Neuronal stem cell (in vitro differentiated cells): Measurements from ENCODE around the gene NACA2.
"Not testable (repeated sequence)": the region's sequence is repeated elsewhere in the genome, so short reads cannot be mapped to it uniquely, and the experiment has no call there.

ENCODE experiments used
- DNase-seq: peaks from one replicate; pipeline ENCODE4 v3.0.0-alpha.2; 2013; ENCODE audit warnings: low spot score
- H2AFZ ChIP-seq: one replicate; pipeline ENCODE4 v1.6.1; 2013; ENCODE audit warnings: mild to moderate bottlenecking, low read length, inconsistent platforms
- H2AK5ac ChIP-seq: 2 replicates; pipeline ENCODE4 v1.6.1; 2013; ENCODE audit warnings: low read depth, mild to moderate bottlenecking, inconsistent platforms, low read length, moderate library complexity, mixed read lengths
- H2BK120ac ChIP-seq: 2 replicates; pipeline ENCODE4 v1.6.1; 2013; ENCODE audit warnings: low read depth, mild to moderate bottlenecking, inconsistent platforms, low read length, moderate library complexity, mixed read lengths
- H2BK12ac ChIP-seq: one replicate; pipeline ENCODE4 v1.6.1; 2013; ENCODE audit warnings: low read length, inconsistent platforms
- H2BK15ac ChIP-seq: 2 replicates; pipeline ENCODE4 v1.6.1; 2013; ENCODE audit warnings: mild to moderate bottlenecking, low read length, inconsistent platforms, mixed read lengths
- H2BK5ac ChIP-seq: one replicate; pipeline ENCODE4 v1.6.1; 2013; ENCODE audit warnings: inconsistent platforms, mild to moderate bottlenecking, low read length, moderate library complexity
- H3K14ac ChIP-seq: one replicate; pipeline ENCODE4 v1.6.1; 2013; ENCODE audit warnings: low read length, inconsistent platforms
- H3K18ac ChIP-seq: 2 replicates; pipeline ENCODE4 v1.6.1; 2013; ENCODE audit warnings: low read length, inconsistent platforms
- H3K23ac ChIP-seq: 2 replicates; pipeline ENCODE4 v1.6.1; 2013; ENCODE audit warnings: low read depth, mild to moderate bottlenecking, mixed read lengths, low read length, inconsistent platforms; ENCODE audit not compliant: poor library complexity
- H3K27ac ChIP-seq: replicated peaks from 3 replicates; pipeline ENCODE4 v1.5.1; 2013; ENCODE audit warnings: low read length, inconsistent platforms
- H3K27me3 ChIP-seq, 3 experiments: 2 replicates each; pipeline ENCODE4 v1.6.1; 2013; ENCODE audit warnings: low read length in 3 of 3, mild to moderate bottlenecking in 2 of 3, inconsistent platforms in 1 of 3, low read depth in 1 of 3, mixed read lengths in 1 of 3, moderate library complexity in 1 of 3; ENCODE audit not compliant: control insufficient read depth in 3 of 3, insufficient read depth in 3 of 3
- H3K36me3 ChIP-seq, 2 donors: replicated peaks in 1 of 2; 2 replicates each; pipeline ENCODE4 v1.6.1; 2013; ENCODE audit warnings: low read length in 2 of 2; ENCODE audit not compliant: control insufficient read depth in 2 of 2, insufficient read depth in 2 of 2
- H3K4ac ChIP-seq: 2 replicates; pipeline ENCODE4 v1.6.1; 2013; ENCODE audit warnings: inconsistent platforms, mild to moderate bottlenecking, low read length, moderate library complexity
- H3K4me1 ChIP-seq, 2 donors: 1 replicate in 1 of 2; 2 replicates in 1 of 2; pipeline ENCODE4 v1.6.1; 2013; ENCODE audit warnings: low read length in 2 of 2, low read depth in 1 of 2; ENCODE audit not compliant: control insufficient read depth in 2 of 2, insufficient read depth in 1 of 2
- H3K4me2 ChIP-seq: one replicate; pipeline ENCODE4 v1.6.1; 2013; ENCODE audit warnings: mild to moderate bottlenecking, low read length, inconsistent platforms; ENCODE audit not compliant: insufficient read depth, poor library complexity, severe bottlenecking
- H3K4me3 ChIP-seq, 2 donors: 2 replicates each; pipeline ENCODE4 v1.5.1; 2013; ENCODE audit warnings: low read length in 2 of 2, mild to moderate bottlenecking in 2 of 2, inconsistent platforms in 1 of 2, moderate library complexity in 1 of 2
- H3K79me1 ChIP-seq: one replicate; pipeline ENCODE4 v1.6.1; 2013; ENCODE audit warnings: low read depth, mild to moderate bottlenecking, inconsistent platforms, low read length, moderate library complexity
- H3K9ac ChIP-seq: one replicate; pipeline ENCODE4 v1.6.1; 2013; ENCODE audit warnings: mild to moderate bottlenecking, low read depth, low read length, inconsistent platforms; ENCODE audit not compliant: poor library complexity
- H3K9me3 ChIP-seq, 2 donors: replicated peaks in 1 of 2; 2 replicates each; pipeline versions ENCODE3 to v1.6.1; 2013; ENCODE audit warnings: low read length in 2 of 2, mild to moderate bottlenecking in 2 of 2, inconsistent platforms in 1 of 2, low read depth in 1 of 2, mixed read lengths in 1 of 2, moderate library complexity in 1 of 2; ENCODE audit not compliant: control insufficient read depth in 2 of 2, insufficient read depth in 1 of 2
- H4K8ac ChIP-seq: one replicate; pipeline ENCODE4 v1.6.1; 2013; ENCODE audit warnings: low read depth, mild to moderate bottlenecking, inconsistent platforms, low read length, moderate library complexity
- H4K91ac ChIP-seq: one replicate; pipeline ENCODE4 v1.6.1; 2013; ENCODE audit warnings: low read length, low read depth, mild to moderate bottlenecking, inconsistent platforms; ENCODE audit not compliant: poor library complexity
- WGBS, 2 donors: extraction: QIAGEN DNeasy Blood & Tissue Kit; methylation state at CpG; one replicate each; pipeline ENCODE4 v1.1.7; 2013; ENCODE audit warnings: missing lambda C conversion rate in 2 of 2, mixed read lengths in 1 of 2; ENCODE audit not compliant: insufficient read length in 2 of 2, insufficient replicate concordance in 1 of 2; ENCODE audit errors: extremely low coverage in 2 of 2; 5-methylcytosine and 5-hydroxymethylcytosine counted together

The NACA2 gene

GRCh38 chr17:61552560-61552959 lies 38.5 kb downstream of the NACA2 start:
- not testable (repeated sequence) for H2BK12ac ChIP-seq, H3K23ac ChIP-seq, H3K4ac ChIP-seq, H4K8ac ChIP-seq, H3K4me2 ChIP-seq, H3K14ac ChIP-seq, H3K9me3 ChIP-seq, H3K4me3 ChIP-seq, H2AK5ac ChIP-seq, H3K4me1 ChIP-seq, H2AFZ ChIP-seq, H2BK5ac ChIP-seq, H3K36me3 ChIP-seq, DNase-seq, H3K9ac ChIP-seq, H3K79me1 ChIP-seq, H2BK15ac ChIP-seq, H3K18ac ChIP-seq, H4K91ac ChIP-seq, H3K27ac ChIP-seq, H2BK120ac ChIP-seq
- peaks cover 0 to 13% (median 0%) of the 10 kb centered on the region in 3 experiments for H3K27me3 ChIP-seq
- no CpG with 5 or more reads among the region's 11 CpGs for WGBS, 2 donors

GRCh38 chr17:61551255-61551742 lies 39.7 kb downstream of the NACA2 start:
- Histone ChIP-seq H3K9ac (no peak overlapping the region), H2BK12ac (no peak overlapping the region), H3K18ac (no peak overlapping the region), H2BK5ac (no peak overlapping the region), H2BK120ac (no peak overlapping the region), H3K4me2 (no peak overlapping the region), H2BK15ac (no peak overlapping the region), H4K91ac (no peak overlapping the region), H2AFZ (no peak overlapping the region), H3K79me1 (no peaks in the 10 kb centered on the region), H3K27me3 (peaks cover 0 to 5% (median 0%) of the 10 kb centered on the region in 3 experiments), H3K4ac (no peak overlapping the region), H2AK5ac (no peak overlapping the region), H3K4me1 (no peaks in the 10 kb centered on the region), H3K9me3 (no peaks in the 10 kb centered on the region), H4K8ac (no peak overlapping the region), H3K36me3 (no peaks in the 10 kb centered on the region), H3K23ac (no peak overlapping the region), H3K4me3 (no peak overlapping the region), H3K14ac (no peak overlapping the region), H3K27ac (no peak overlapping the region)
- no CpG with 5 or more reads among the region's 6 CpGs for WGBS, 2 donors
- peak; percentile 3 for DNase-seq

GRCh38 chr17:61547113-61547512 lies 43.9 kb downstream of the NACA2 start:
- Histone ChIP-seq H2BK15ac (no peak overlapping the region), H3K4me2 (no peak overlapping the region), H3K9me3 (no peaks in the 10 kb centered on the region), H3K23ac (no peak overlapping the region), H2AFZ (no peak overlapping the region), H3K4me1 (no peaks in the 10 kb centered on the region), H2BK5ac (no peak overlapping the region), H2AK5ac (no peak overlapping the region), H4K8ac (no peak overlapping the region), H2BK12ac (no peak overlapping the region), H3K36me3 (no peaks in the 10 kb centered on the region), H4K91ac (no peak overlapping the region), H3K27me3 (no peaks in the 10 kb centered on the region), H3K4me3 (no peak overlapping the region), H3K18ac (no peak overlapping the region), H2BK120ac (no peak overlapping the region), H3K4ac (no peak overlapping the region), H3K79me1 (no peaks in the 10 kb centered on the region), H3K14ac (no peak overlapping the region), H3K27ac (no peak overlapping the region), H3K9ac (no peak overlapping the region)
- no peak for DNase-seq

GRCh38 chr17:61545335-61545938 lies 45.6 kb downstream of the NACA2 start:
- no peaks in the 10 kb centered on the region for H3K79me1 ChIP-seq
- no peak overlapping the region for H3K9ac ChIP-seq
- no peak for DNase-seq
- no peak overlapping the region for H4K8ac ChIP-seq
- H3K4ac ChIP-seq = no peak overlapping the region
- H2BK5ac ChIP-seq = no peak overlapping the region
- H3K36me3 ChIP-seq = no peaks in the 10 kb centered on the region
- H3K14ac ChIP-seq = no peak overlapping the region
- no peak overlapping the region for H2BK120ac ChIP-seq
- H3K23ac ChIP-seq = no peak overlapping the region
- no peak overlapping the region for H2BK15ac ChIP-seq
- H3K9me3 ChIP-seq = no peaks in the 10 kb centered on the region
- no peak overlapping the region for H4K91ac ChIP-seq
- no peak overlapping the region for H3K27ac ChIP-seq
- no peak overlapping the region for H2AK5ac ChIP-seq
- H2AFZ ChIP-seq = no peak overlapping the region
- no peaks in the 10 kb centered on the region for H3K4me1 ChIP-seq
- no peak overlapping the region for H3K4me3 ChIP-seq
- no CpG with 5 or more reads among the region's 1 CpG for WGBS, 2 donors
- H3K27me3 ChIP-seq = no peaks in the 10 kb centered on the region
- no peak overlapping the region for H2BK12ac ChIP-seq
- H3K18ac ChIP-seq = no peak overlapping the region
- H3K4me2 ChIP-seq = no peak overlapping the region
